DOHH2 (cell line): ENCODE data around the gene TMEM132D.

Experiments used
- H3F3A ChIP-seq: fragments of 200-600 bp; sonication (generic), shearing (Covaris generic); 2 replicates; pipeline ENCODE4 v1.6.0; 2016; ENCODE audit warnings: antibody characterized with exemption, mild to moderate bottlenecking; ENCODE audit not compliant: control insufficient read depth, insufficient read depth
- H3K27ac ChIP-seq: fragments of 200-600 bp; sonication (generic); 2 replicates; pipeline ENCODE4 v1.5.1; 2014; ENCODE audit warnings: low read depth, mild to moderate bottlenecking, low read length, moderate library complexity
- H3K27me3 ChIP-seq: fragments of 200-600 bp; sonication (generic); 2 replicates; pipeline ENCODE4 v1.6.1; 2014; ENCODE audit warnings: mild to moderate bottlenecking, low read length, mixed read lengths; ENCODE audit not compliant: control insufficient read depth
- H3K36me3 ChIP-seq: fragments of 200-600 bp; sonication (generic); 2 replicates; pipeline ENCODE4 v1.6.1; 2014; ENCODE audit warnings: mild to moderate bottlenecking, low read length, moderate library complexity, mixed read lengths; ENCODE audit not compliant: control insufficient read depth
- H3K4me1 ChIP-seq: fragments of 200-600 bp; sonication (generic); 2 replicates; pipeline ENCODE4 v1.6.1; 2014; ENCODE audit warnings: mild to moderate bottlenecking, low read length, mixed read lengths; ENCODE audit not compliant: control insufficient read depth
- H3K4me2 ChIP-seq: fragments of 200-600 bp; sonication (generic); 2 replicates; pipeline ENCODE4 v1.6.0; 2014; ENCODE audit warnings: mild to moderate bottlenecking, low read length, moderate library complexity
- H3K4me3 ChIP-seq: fragments of 200-600 bp; sonication (generic); 2 replicates; pipeline ENCODE4 v1.5.1; 2014; ENCODE audit warnings: mild to moderate bottlenecking, low read length, mixed read lengths
- H3K79me2 ChIP-seq: fragments of 200-600 bp; sonication (generic); 2 replicates; pipeline ENCODE4 v1.6.1; 2014; ENCODE audit warnings: mild to moderate bottlenecking, low read length, mixed read lengths; ENCODE audit not compliant: control insufficient read depth
- H3K9me2 ChIP-seq: fragments of 200-600 bp; sonication (generic); replicated peaks from 2 replicates; pipeline ENCODE4 v1.6.1; 2014; ENCODE audit warnings: mild to moderate bottlenecking, low read length, mixed read lengths; ENCODE audit not compliant: control insufficient read depth
- H3K9me3 ChIP-seq: fragments of 200-600 bp; sonication (generic); 2 replicates; pipeline ENCODE4 v1.6.1; 2014; ENCODE audit warnings: antibody characterized with exemption, low read length, mixed read lengths; ENCODE audit not compliant: control insufficient read depth, insufficient read depth
- H4K20me1 ChIP-seq: fragments of 200-600 bp; sonication (generic); 2 replicates; pipeline ENCODE4 v1.6.0; 2014; ENCODE audit warnings: low read depth, mild to moderate bottlenecking, antibody characterized with exemption, low read length, moderate library complexity; ENCODE audit not compliant: control insufficient read depth, insufficient read depth
- EZH2phosphoT487 ChIP-seq: fragments of 200-600 bp; sonication (generic); IDR thresholded peaks from 2 replicates; pipeline ENCODE4 v1.6.1; 2017; ENCODE audit warnings: borderline replicate concordance, mild to moderate bottlenecking, antibody characterized with exemption, low read length, moderate library complexity, mixed read lengths
- TF ChIP-seq, protein P1 (sequence below): fragments of 200-600 bp; sonication (generic); IDR thresholded peaks from one replicate; pipeline ENCODE4 v1.5.1; 2014; ENCODE audit warnings: antibody characterized with exemption, mild to moderate bottlenecking, low read depth, low read length; ENCODE audit not compliant: poor library complexity, severe bottlenecking

TMEM132D gene

DNA sequence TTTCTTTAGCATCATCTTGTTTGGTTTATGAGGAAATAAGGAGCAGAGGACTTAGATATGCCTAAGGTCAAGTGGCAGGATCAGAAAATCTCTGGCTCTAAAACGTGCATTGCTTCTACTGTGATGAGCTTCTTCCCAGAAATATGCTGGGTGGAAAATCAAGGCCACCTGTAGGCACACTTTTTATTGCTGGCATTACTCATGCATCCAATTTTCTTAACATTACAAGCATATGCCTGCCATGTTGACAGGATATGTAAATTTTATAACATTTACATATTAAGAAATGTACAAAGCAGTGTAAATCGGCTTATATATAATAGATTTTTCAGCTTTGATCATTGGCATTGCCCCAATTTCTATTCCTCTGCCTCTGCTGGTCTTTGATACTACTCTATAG lies 409.6 kb downstream of the TMEM132D start:
- no peaks in the 10 kb centered on the region for H3K9me2 ChIP-seq
- no peaks in the 10 kb centered on the region for H4K20me1 ChIP-seq
- H3K4me3 ChIP-seq = no peak overlapping the region
- H3K9me3 ChIP-seq = no peaks in the 10 kb centered on the region
- no peak overlapping the region for H3K4me2 ChIP-seq
- H3F3A ChIP-seq = no peaks in the 10 kb centered on the region
- no peak for TF ChIP-seq EZH2phosphoT487
- TF ChIP-seq, protein P1, sequence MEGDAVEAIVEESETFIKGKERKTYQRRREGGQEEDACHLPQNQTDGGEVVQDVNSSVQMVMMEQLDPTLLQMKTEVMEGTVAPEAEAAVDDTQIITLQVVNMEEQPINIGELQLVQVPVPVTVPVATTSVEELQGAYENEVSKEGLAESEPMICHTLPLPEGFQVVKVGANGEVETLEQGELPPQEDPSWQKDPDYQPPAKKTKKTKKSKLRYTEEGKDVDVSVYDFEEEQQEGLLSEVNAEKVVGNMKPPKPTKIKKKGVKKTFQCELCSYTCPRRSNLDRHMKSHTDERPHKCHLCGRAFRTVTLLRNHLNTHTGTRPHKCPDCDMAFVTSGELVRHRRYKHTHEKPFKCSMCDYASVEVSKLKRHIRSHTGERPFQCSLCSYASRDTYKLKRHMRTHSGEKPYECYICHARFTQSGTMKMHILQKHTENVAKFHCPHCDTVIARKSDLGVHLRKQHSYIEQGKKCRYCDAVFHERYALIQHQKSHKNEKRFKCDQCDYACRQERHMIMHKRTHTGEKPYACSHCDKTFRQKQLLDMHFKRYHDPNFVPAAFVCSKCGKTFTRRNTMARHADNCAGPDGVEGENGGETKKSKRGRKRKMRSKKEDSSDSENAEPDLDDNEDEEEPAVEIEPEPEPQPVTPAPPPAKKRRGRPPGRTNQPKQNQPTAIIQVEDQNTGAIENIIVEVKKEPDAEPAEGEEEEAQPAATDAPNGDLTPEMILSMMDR = no peak
- H3K79me2 ChIP-seq = no peaks in the 10 kb centered on the region
- H3K4me1 ChIP-seq = no peaks in the 10 kb centered on the region
- no peaks in the 10 kb centered on the region for H3K36me3 ChIP-seq
- no peak overlapping the region for H3K27ac ChIP-seq
- H3K27me3 ChIP-seq = no peaks in the 10 kb centered on the region

DNA sequence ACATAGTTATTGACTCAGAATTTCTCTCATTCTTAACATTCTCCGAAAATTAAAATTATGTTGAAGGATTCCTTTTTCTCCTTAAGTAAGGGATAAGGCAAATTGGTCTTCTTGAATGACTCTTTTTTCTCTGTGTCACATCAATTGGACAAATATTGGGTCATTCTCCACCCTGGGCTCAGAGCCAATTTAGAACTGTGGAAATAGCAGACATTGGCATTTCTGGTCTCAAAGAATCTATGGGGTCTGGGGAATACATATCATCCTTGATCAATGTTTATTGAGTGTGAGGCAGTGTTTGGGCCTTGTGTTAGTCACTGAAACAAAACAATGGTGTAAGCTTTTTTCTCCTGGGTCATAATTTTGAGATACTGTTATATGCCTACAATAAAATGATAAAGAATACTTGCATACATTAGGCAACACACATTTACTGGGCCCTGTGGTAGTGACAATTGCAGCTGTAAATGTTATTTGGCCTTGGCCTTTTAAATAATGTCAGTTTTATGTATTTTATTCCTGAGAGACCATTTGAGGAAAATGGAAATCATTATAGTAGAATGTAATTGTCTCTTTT lies 414.6 kb downstream of the TMEM132D start:
- Histone ChIP-seq H3K9me3 (no peaks in the 10 kb centered on the region), H3K9me2 (no peaks in the 10 kb centered on the region), H3K79me2 (no peaks in the 10 kb centered on the region)

DNA sequence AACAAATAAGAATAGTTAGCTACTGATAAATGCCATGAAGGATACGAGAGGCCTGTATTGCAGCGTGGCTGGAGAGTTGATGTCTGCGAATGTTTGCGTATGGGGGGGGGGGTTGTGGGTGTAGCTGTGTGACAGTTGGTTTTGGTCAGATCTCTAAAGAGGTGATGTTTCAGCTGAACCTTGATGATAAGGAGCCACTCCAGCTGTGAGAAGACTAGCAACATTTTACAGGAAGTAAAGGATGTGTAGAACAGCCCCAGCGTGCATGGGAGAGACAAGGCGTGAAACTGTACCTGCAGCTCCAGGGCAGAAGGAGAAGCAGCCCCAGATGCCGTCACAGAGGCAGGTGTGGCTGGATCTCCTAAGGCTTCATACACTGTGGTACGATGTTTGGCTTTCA lies 416.9 kb downstream of the TMEM132D start:
- Histone ChIP-seq H3K9me2 (no peaks in the 10 kb centered on the region), H3K9me3 (no peaks in the 10 kb centered on the region), H3K4me2 (no peak overlapping the region), H3K27ac (no peak overlapping the region), H3K36me3 (no peaks in the 10 kb centered on the region), H4K20me1 (no peaks in the 10 kb centered on the region), H3K27me3 (no peaks in the 10 kb centered on the region), H3F3A (no peaks in the 10 kb centered on the region), H3K79me2 (no peaks in the 10 kb centered on the region), H3K4me1 (no peaks in the 10 kb centered on the region), H3K4me3 (no peak overlapping the region)
- TF ChIP-seq EZH2phosphoT487 = no peak
- TF ChIP-seq, protein P1 = no peak

More for the DNA sequence above, 414.6 kb downstream of the TMEM132D start:
- Histone ChIP-seq H3K27ac (no peak overlapping the region), H3K4me2 (no peak overlapping the region), H4K20me1 (no peaks in the 10 kb centered on the region), H3F3A (no peaks in the 10 kb centered on the region), H3K36me3 (no peaks in the 10 kb centered on the region), H3K4me3 (no peak overlapping the region), H3K27me3 (no peaks in the 10 kb centered on the region), H3K4me1 (no peaks in the 10 kb centered on the region)
- TF ChIP-seq EZH2phosphoT487 = no peak
- TF ChIP-seq, protein P1 = no peak
